ENCODE results near the gene ISX. TPM values are rescaled to one million over a fixed set of nuclear protein-coding genes. Genes with fewer than 3 reads are reported as not detected.
A peak's percentile ranks its signal among the peaks of the same experiment; 100 is the strongest.

ISX gene
- total and polyA plus RNA-seq, 9 of the 15 experiments (the other 6 are each of a cell fraction or from before 2014, with no cell fraction given): 0.03 to 0.36 (median 0.07) TPM

GRCh38 chr22:35074583-35074982, 8.6 kb downstream of the ISX start (continued):
- TF ChIP-seq ZBTB40 (IDR thresholded peaks at IDR 0.05) (peak; percentile 78), ZBTB40 (CRISPR knock-in tag; IDR thresholded peaks at IDR 0.05) (no peak), SPI1 (IDR thresholded peaks at IDR 0.05; ENCODE audit: borderline replicate concordance, low read depth, low read length) (no peak)
